ENCODE data around the gene TCL1A. TPM values are rescaled to one million over a fixed set of nuclear protein-coding genes. Genes with fewer than 3 reads are reported as not detected.

TCL1A gene
- total and polyA plus RNA-seq, 4 donors, result 0.21 to 5.0 (median 1.6) TPM

- ATAC-seq (ENCODE audit: insufficient read depth, low FRiP score) (no peak), DNase-seq (peak in 1 of 3 donors; percentile 7)
- Histone ChIP-seq H3K9me3 (ENCODE audit: control insufficient read depth in 4 of 4, insufficient read depth in 3 of 4, low read length in 3 of 4) (peaks cover 0 to 2% (median 0%) of the 10 kb centered on the region in 4 donors), H3K9ac (ENCODE audit: insufficient read depth in 1 of 2, low read length in 2 of 2) (no peak overlapping the region), H3K27ac (ENCODE audit: low read depth in 1 of 2, low read length in 1 of 2) (no peak overlapping the region), H3K27me3 (ENCODE audit: control insufficient read depth in 3 of 3, insufficient read depth in 3 of 3, low read length in 2 of 3) (no peaks in the 10 kb centered on the region), H3K36me3 (ENCODE audit: control insufficient read depth in 4 of 4, insufficient read depth in 4 of 4, low read length in 4 of 4) (no peaks in the 10 kb centered on the region), H3K4me3 (no peak overlapping the region), H3K4me1 (ENCODE audit: control insufficient read depth in 5 of 5, insufficient read depth in 5 of 5, low read length in 5 of 5) (no peaks in the 10 kb centered on the region)
- no peak for TF ChIP-seq CTCF (IDR thresholded peaks at IDR 0.05; ENCODE audit: control extremely low read depth, extremely low read depth)
- WGBS, 2 donors, result 63 to 76% methylated on average over 15 of the region's 15 CpGs
Measured at GRCh38 chr14:95696741-95697140, 17.2 kb downstream of the TCL1A start.

- Histone ChIP-seq H3K4me1 (ENCODE audit: control insufficient read depth in 5 of 5, insufficient read depth in 5 of 5, low read length in 5 of 5) (no peaks in the 10 kb centered on the region), H3K36me3 (ENCODE audit: control insufficient read depth in 4 of 4, insufficient read depth in 4 of 4, low read length in 4 of 4) (no peaks in the 10 kb centered on the region), H3K27ac (ENCODE audit: low read depth in 1 of 2, low read length in 1 of 2) (no peak overlapping the region), H3K4me3 (no peak overlapping the region), H3K27me3 (ENCODE audit: control insufficient read depth in 3 of 3, insufficient read depth in 3 of 3, low read length in 2 of 3) (no peaks in the 10 kb centered on the region), H3K9ac (ENCODE audit: insufficient read depth in 1 of 2, low read length in 2 of 2) (no peak overlapping the region), H3K9me3 (ENCODE audit: control insufficient read depth in 4 of 4, insufficient read depth in 3 of 4, low read length in 3 of 4) (peaks cover 0 to 3% (median 0%) of the 10 kb centered on the region in 4 donors)
- no peak for TF ChIP-seq CTCF (IDR thresholded peaks at IDR 0.05; ENCODE audit: control extremely low read depth, extremely low read depth)
- ATAC-seq (ENCODE audit: insufficient read depth, low FRiP score) (no peak), DNase-seq (no peak)
- WGBS, 2 donors, result 68 to 84% methylated on average over 5 of the region's 5 CpGs
Measured at GRCh38 chr14:95695913-95696312, 18.0 kb downstream of the TCL1A start.

GRCh38 chr14:95695051-95695450 lies 18.9 kb downstream of the TCL1A start:
- Histone ChIP-seq H3K27ac (ENCODE audit: low read depth in 1 of 2, low read length in 1 of 2) (no peak overlapping the region), H3K9ac (ENCODE audit: insufficient read depth in 1 of 2, low read length in 2 of 2) (no peak overlapping the region), H3K9me3 (ENCODE audit: control insufficient read depth in 4 of 4, insufficient read depth in 3 of 4, low read length in 3 of 4) (peaks cover 0 to 3% (median 0%) of the 10 kb centered on the region in 4 donors), H3K4me3 (no peak overlapping the region), H3K4me1 (ENCODE audit: control insufficient read depth in 5 of 5, insufficient read depth in 5 of 5, low read length in 5 of 5) (no peaks in the 10 kb centered on the region), H3K27me3 (ENCODE audit: control insufficient read depth in 3 of 3, insufficient read depth in 3 of 3, low read length in 2 of 3) (no peaks in the 10 kb centered on the region), H3K36me3 (ENCODE audit: control insufficient read depth in 4 of 4, insufficient read depth in 4 of 4, low read length in 4 of 4) (no peaks in the 10 kb centered on the region)
- TF ChIP-seq CTCF (IDR thresholded peaks at IDR 0.05; ENCODE audit: control extremely low read depth, extremely low read depth), result no peak
- ATAC-seq (ENCODE audit: insufficient read depth, low FRiP score) (no peak), DNase-seq (no peak)
- 65 to 67% methylated on average over 5 of the region's 5 CpGs for WGBS, 2 donors

- no peaks in the 10 kb centered on the region for H3K27me3 ChIP-seq (ENCODE audit: control insufficient read depth in 3 of 3, insufficient read depth in 3 of 3, low read length in 2 of 3)
- 86 to 89% methylated on average over 4 of the region's 4 CpGs for WGBS, 2 donors
Measured at GRCh38 chr14:95692109-95692508, 21.8 kb downstream of the TCL1A start.

More at GRCh38 chr14:95692109-95692508, 21.8 kb downstream of the TCL1A start:
- no peak overlapping the region for H3K4me3 ChIP-seq
- no peaks in the 10 kb centered on the region for H3K36me3 ChIP-seq (ENCODE audit: control insufficient read depth in 4 of 4, insufficient read depth in 4 of 4, low read length in 4 of 4)
- no peak overlapping the region for H3K9ac ChIP-seq (ENCODE audit: insufficient read depth in 1 of 2, low read length in 2 of 2)
- no peak overlapping the region for H3K27ac ChIP-seq (ENCODE audit: low read depth in 1 of 2, low read length in 1 of 2)
- no peaks in the 10 kb centered on the region for H3K4me1 ChIP-seq (ENCODE audit: control insufficient read depth in 5 of 5, insufficient read depth in 5 of 5, low read length in 5 of 5)
- DNase-seq (no peak), ATAC-seq (ENCODE audit: insufficient read depth, low FRiP score) (no peak)
- H3K9me3 ChIP-seq (ENCODE audit: control insufficient read depth in 4 of 4, insufficient read depth in 3 of 4, low read length in 3 of 4), result peaks cover 0 to 3% (median 0%) of the 10 kb centered on the region in 4 donors
- no peak for TF ChIP-seq CTCF (IDR thresholded peaks at IDR 0.05; ENCODE audit: control extremely low read depth, extremely low read depth)

All from lung (tissue), 12 donors.